ENCODE results near the gene GNG8.

The GNG8 gene

DNA sequence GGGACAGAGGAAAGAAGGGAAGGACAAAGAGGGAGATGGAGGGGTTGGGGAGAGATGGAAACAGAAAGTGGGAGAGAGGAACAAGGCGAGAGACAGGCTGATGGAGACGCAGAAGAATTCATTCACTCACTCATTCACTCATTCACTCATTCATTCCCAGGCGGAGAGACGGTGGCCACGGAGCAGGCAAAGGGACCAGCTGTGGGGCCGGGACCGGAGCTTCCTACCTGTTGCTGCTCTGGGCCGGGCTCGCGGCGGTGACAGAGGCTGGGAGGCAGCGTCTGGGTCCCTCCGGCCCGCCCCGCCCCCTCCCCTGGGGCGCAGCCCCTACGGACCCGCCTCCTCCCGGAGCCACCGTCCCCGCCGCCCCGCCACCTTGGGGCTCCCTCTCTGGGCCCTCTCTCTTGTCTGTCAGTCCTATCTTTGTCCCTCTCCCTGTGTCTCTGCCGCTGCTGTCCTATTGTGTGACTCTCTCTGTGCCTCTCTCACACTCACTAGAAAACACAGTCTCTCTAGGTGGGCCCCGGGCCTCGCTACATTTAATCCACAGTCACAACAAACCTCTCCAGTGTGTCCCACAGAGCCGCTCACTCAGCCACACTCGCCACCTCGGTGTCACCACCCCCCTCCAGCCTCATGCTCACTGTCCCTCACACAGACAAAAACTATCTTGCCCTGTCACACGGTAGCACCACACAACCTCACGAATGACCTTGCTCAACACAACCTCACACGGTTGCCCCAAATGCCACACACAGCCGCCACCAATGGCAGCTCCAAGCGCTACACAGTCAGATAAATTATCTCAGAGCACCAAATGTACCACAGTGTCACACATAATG lies at the start of gene GNG8:
TSS of gene GNG8 (minus strand) at position 283 of the 842 bp plus-strand sequence. CDS start 1,520 bp downstream, outside the sequence.
- no peak for DNase-seq

DNA sequence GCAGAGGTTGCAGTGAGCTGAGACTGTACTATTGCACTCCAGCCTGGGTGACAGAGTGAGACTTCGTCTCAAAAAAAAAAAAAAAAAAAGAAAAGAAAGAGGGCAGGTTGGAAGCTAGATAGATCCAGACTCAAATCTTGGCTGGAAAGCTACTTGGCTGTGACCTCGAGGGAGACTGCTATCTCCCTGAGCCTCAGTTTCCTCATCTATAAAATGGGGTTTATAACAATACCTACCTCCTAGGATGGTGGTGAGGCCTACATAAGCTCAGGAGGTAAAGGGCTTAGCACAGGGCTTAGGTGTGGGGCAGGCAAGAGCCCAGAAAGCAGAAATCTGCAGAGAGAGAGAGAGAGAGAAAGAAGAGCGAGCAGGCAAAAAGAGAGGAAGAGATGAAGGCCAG lies 49.2 kb upstream of the GNG8 start:
- DNase-seq: no peak

- DNase-seq: peak; percentile 61
These were observed 42.2 kb upstream of the GNG8 start for GRCh38 chr19:46678110-46678732.

GRCh38 chr19:46674416-46675178 lies 38.6 kb upstream of the GNG8 start:
- no peak for DNase-seq

- DNase-seq: no peak
These were observed 34.8 kb upstream of the GNG8 start for GRCh38 chr19:46670813-46671212.

- DNase-seq: no peak
These were observed 32.7 kb upstream of the GNG8 start for GRCh38 chr19:46668662-46669061.

DNA sequence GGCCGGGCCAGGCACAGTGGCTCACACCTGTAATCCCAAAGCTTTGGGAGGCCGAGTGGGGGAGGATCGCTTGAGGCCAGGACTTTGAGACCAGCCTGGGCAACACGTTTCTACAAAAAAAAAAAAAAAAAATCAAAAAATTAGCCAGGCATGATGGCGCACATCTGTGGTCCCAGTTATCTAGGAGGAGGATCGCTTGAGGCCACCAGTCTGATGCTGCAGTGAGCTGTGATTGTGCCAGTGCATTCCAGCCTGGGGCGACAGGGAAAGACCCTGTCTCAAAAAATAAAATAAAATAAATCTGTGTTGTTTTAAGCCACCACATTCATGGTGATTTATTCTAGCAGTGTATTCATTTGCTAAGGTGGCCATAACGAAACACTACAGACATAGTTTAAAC lies 29.1 kb upstream of the GNG8 start:
- no peak for DNase-seq

DNA sequence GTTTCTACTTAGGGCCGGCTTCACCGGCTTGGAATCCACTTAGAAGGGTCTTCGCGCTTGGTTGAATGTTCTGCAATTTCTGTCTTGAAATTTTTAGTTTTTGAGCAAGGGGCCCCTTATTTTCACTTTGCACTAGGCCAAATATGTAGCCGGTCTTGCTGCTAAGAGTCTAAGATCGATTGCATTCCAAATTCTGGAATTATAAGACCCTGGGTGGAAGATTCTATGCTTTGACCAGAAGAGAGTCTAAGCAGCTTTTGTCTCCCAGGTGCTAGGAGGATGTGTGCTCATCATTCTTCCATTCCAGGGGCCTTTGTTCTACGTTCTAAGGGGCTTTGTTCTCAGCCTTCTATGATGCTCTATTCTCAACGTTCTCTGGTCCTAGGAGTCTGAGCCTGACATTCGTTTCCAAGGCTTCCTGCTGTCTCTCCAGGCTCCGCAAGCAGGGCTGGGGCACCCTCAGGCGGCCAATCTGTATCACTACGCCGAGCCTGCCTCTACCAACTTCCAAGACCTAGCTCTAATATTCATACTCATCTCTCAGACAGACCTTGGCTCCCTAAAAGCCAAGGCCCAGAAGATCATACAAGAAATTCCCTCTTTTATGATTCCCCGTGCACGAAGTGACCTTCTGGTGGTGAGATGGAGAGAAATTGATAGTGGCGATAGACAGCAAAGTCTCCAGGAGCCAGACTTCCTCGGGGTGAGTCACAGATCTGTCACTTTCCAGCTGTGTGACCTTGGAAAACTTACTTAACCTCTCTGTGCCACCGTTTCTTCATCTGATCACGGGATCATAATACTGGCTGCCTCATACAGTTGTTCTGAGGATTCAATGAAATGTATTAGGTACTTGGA lies 26.0 kb upstream of the GNG8 start:
- DNase-seq: no peak

DNA sequence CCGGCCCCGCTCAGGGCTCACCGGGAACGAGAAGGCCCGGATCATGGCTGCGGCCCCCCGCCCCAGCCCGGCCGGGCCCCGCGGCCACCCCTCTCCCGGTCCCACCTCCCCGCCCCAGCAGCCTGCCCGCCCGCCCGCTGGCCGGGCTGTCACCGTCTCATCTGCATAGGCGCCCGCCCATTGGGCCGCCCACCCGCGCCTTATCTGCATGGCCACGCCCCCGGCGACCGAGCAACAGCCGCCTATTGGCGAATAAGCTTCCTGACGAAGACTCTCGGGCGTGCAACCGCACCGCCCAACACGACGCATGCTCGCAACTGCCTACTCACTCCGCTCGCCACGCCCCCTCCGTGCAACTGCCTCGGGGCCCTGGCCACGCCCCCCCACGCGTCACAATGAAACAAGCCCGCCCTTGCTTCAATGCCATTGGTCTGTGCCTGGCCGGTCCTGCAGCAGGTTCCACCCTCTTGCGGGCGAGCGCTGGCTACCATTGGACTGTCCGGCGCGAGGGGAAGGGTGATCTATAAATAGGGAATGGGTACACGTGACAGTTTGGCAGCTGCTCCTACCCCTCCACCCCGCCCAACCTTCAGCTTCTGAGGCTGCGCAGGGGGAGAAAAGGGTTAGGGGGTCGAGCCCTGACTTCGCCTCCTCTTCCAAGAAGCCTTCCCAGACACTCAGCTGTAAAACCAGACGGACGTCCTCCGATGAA lies 25.2 kb upstream of the GNG8 start, which contains the start of gene DACT3:
TSS of gene DACT3 (minus strand) at position 163 of the 712 bp plus-strand sequence. CDS start at position 45, 118 bp downstream.
- DNase-seq: peak; percentile 85

DNA sequence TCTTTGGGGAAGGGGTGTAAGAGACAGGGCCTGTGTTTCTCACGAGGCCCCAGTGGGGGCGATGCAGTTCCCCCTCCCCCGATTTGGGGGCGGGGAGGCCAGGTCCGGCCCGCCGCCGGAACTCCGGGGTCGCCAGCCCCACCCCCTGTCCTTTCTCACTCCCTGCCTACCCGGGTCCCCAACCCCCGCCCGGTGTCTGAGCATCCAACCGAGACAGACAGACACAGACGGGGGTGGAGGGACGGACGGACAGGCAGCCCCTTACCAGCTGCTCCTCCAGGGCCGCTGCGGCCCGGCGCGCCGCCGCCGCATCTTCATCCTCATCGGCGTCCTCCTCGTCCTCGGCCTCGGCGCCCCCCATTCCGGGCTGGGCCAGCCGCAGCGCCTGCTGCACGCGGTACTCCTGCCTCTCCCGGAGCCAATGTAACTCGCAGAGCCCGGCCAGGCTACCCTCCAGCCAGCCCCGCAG lies 24.6 kb upstream of the GNG8 start:
- no peak for DNase-seq

DNA sequence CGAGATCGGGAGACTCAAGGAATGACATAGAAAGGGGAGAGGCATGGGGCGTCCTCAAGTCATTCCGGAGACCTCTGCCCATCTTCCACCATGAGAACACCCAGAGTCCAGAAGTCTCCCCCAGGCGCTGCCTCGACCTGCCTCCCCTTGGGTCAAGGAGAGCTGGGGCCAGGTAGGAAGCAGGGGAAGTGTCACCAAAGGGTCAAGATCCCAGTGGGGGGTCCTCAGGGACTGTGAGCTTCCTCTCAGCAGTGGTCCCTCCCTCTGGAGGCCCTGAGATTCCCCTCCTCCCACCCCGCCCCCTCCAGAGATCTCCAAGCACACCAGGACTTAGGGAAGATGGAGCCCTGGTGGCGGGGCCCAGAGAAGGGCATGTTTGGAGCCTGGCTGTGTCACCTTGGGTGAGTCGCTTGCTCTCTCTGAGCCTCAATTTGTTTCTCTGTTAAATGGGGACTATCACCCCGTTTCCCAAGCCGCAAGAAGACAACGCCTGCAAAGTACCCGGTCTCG lies 24.1 kb upstream of the GNG8 start:
- no peak for DNase-seq

DNA sequence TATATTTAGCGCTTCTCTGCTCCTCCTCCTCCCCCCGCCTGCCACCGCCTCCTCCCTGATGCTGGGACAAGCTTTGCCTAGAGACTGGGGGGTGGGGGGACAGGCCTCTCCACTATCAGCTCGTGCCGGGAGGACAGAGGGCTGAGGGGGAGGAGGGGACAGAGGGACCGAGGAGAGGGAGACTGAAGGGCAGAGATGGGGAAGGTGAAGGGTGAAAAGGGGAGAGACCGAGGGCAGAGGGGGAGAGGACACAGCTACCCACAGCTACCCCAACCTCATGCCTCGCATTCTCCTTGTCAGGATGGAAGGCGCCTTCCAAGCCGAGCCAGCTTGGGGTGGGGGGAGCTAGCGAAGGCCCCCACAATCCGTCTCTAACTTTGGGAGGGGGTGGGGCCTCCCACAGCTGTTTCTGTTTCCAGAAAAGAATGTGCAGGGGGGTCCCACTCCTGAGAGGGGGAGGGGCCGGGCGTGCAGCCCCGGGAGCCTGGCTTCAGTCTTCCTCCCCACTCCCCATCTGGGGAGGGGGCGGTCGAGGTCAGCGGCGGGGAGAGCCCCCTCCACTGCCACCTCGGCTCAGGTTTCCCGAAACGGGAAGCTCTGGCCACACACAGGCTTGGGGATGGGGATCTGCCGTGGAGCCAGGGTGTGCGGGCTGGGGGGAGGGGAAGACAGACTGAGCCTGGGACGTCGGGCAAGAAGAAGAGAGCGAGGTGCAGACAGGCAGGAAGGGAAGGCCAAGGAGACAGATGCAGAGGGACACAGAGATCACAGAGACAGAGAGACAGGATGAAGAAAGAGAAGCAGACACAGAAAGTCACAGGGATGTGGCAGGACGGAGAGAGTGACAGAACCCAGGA lies 23.4 kb upstream of the GNG8 start:
- no peak for DNase-seq

GRCh38 chr19:46656541-46656940 lies 20.5 kb upstream of the GNG8 start:
- DNase-seq: no peak

DNA sequence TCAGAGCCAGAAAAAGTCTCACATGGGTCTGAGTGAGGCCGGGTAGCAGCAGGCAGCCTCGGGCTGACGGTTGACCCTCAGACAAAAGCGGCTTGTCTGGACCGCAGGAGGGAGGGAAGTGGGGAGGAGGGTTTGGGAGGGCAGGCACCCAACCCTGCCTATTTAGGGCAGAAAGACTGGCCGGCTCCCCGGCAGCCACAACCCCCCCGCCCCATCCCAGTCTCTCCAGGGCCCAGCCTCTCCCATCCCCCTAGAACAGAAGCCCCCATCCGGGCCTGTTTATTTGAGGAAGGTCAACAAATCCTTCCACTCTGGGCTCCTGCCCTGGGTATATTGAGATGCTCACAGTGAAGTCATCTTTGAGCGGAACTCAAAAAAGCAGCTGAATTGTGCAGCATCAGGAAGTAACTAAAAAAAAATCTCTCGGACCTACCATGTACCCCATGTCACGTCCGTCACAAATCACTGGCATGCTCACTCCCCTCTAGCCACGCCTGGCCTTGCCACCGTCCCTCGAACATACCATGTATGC lies 18.7 kb upstream of the GNG8 start:
- no peak for DNase-seq

GRCh38 chr19:46650445-46650844 lies 14.4 kb upstream of the GNG8 start:
- DNase-seq: no peak

- DNase-seq: no peak
These were observed 13.3 kb upstream of the GNG8 start for GRCh38 chr19:46648961-46649960.

- DNase-seq: no peak
These were observed 12.3 kb upstream of the GNG8 start for GRCh38 chr19:46648060-46648960.

DNA sequence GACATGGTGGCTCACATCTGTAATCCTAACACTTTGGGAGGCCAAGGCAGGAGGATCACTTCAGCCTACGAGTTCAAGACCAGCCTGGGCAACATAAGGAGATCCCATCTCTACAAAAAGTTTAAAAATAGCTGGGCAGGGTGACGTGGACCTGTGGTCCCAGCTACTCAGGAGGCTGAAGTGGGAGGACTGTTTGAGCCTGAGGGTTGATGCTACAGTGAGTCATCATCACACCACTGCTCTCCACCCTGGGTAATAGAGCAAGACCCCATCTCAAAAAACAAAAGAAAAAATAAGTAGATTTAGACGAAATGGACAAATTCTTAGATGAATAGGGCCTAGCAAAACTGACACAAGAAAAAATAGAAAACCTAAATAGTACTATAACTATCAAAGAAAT lies 10.4 kb upstream of the GNG8 start:
- DNase-seq: no peak

Data from 8988T (cell line).